HepG2 (cell line): Measurements from ENCODE around the gene ANKRD12. TPM values are rescaled to one million over a fixed set of nuclear protein-coding genes. Genes with fewer than 3 reads are reported as not detected.

ENCODE experiments used
- ATAC-seq: fragments of 200-7000 bp; cut with Tn5 transposase; 3 replicates; pipeline ENCODE4 v1.9.1; 2020; ENCODE audit warnings: mild to moderate bottlenecking, moderate library complexity
- BruUV-seq: library from RNA; stranded (reverse); fragments of 400-500 nt; replicated peaks from 2 replicates; lab custom pipeline; 2021; lab: Mats Ljungman, UMichigan
- CTCF ChIA-PET: fragments of 300-600 bp; formaldehyde crosslinking; extraction: SDS; loops from one replicate; lab custom pipeline; 2021; ENCODE audit warnings: low total read pairs, inconsistent platforms, low intra/inter-chr PET ratio; lab: Yijun Ruan, JAX
- POLR2A ChIA-PET: fragments of 350-600 bp; sonication (Branson Sonifier 250); formaldehyde crosslinking; loops from one replicate; lab custom pipeline; 2020; ENCODE audit warnings: antibody characterized with exemption, inconsistent platforms; lab: Yijun Ruan, JAX
- DNase-seq: peaks from one replicate; pipeline ENCODE4 v3.0.0-alpha.2; 2015; ENCODE audit warnings: low spot score
- FAIRE-seq: peaks from 3 replicates; lab custom pipeline; 2011; peaks lifted over from hg19 to GRCh38; lab: Jason Lieb, UNC
- H2AFZ ChIP-seq: one replicate; pipeline ENCODE4 v1.6.1; 2011; ENCODE audit warnings: low read length, inconsistent platforms
- H3K27ac ChIP-seq: fragments of 300-600 bp; 3 replicates; pipeline ENCODE4 v1.8.0; 2011; ENCODE audit warnings: mixed run types, mild to moderate bottlenecking, mixed read lengths, low read length, inconsistent platforms; ENCODE audit not compliant: insufficient read depth; ENCODE audit errors: extremely low read length
- H3K27me3 ChIP-seq, 2 experiments: fragments of 200-600 bp in 1 of 2; 2 replicates in 1 of 2; 3 replicates in 1 of 2; pipeline versions ENCODE4 v1.6.0 to v1.8.0; 2011; ENCODE audit warnings: low read length in 2 of 2, mild to moderate bottlenecking in 2 of 2, moderate library complexity in 2 of 2, inconsistent platforms in 1 of 2; ENCODE audit not compliant: insufficient read depth in 2 of 2, control insufficient read depth in 1 of 2
- H3K36me3 ChIP-seq, 2 experiments: fragments of 200-600 bp in 1 of 2; replicated peaks in 1 of 2; 2 replicates in 1 of 2; 3 replicates in 1 of 2; pipeline versions ENCODE4 v1.5.1 to v1.8.0; 2011; ENCODE audit warnings: low read length in 2 of 2, inconsistent platforms in 1 of 2; ENCODE audit not compliant: insufficient read depth in 2 of 2, control insufficient read depth in 1 of 2
- H3K4me1 ChIP-seq: 2 replicates; pipeline ENCODE4 v1.5.1; 2012; ENCODE audit warnings: low read length, inconsistent platforms; ENCODE audit not compliant: insufficient read depth
- H3K4me2 ChIP-seq: 2 replicates; pipeline ENCODE4 v1.6.0; 2011; ENCODE audit warnings: low read depth, low read length, inconsistent platforms
- H3K4me3 ChIP-seq, 3 experiments: fragments of 200-600 bp in 1 of 3; sonication (generic), shearing (Covaris generic) in 1 of 3; replicated peaks in 1 of 3; 2 replicates each; pipeline ENCODE4 v1.5.1; 2011 to 2016; ENCODE audit warnings: low read length in 3 of 3, inconsistent platforms in 2 of 3, low read depth in 2 of 3, mild to moderate bottlenecking in 2 of 3, control low read depth in 1 of 3, mixed read lengths in 1 of 3; ENCODE audit not compliant: insufficient read depth in 1 of 3
- H3K79me2 ChIP-seq: one replicate; pipeline ENCODE4 v1.6.1; 2011; ENCODE audit warnings: low read length, inconsistent platforms; ENCODE audit not compliant: insufficient read depth
- H3K9ac ChIP-seq: 2 replicates; pipeline ENCODE4 v1.6.0; 2011; ENCODE audit warnings: mild to moderate bottlenecking, low read depth, low read length, inconsistent platforms; ENCODE audit not compliant: insufficient read depth
- H3K9me3 ChIP-seq: 2 replicates; pipeline ENCODE4 v1.5.1; 2012; ENCODE audit warnings: mild to moderate bottlenecking, low read length
- H4K20me1 ChIP-seq: 2 replicates; pipeline ENCODE4 v1.6.0; 2011; ENCODE audit warnings: inconsistent platforms, mild to moderate bottlenecking, low read length, moderate library complexity; ENCODE audit not compliant: insufficient read depth
- CREB3 ChIP-seq: sonication (generic); formaldehyde crosslinking; IDR thresholded peaks from 2 replicates; pipeline ENCODE4 v1.5.0; 2020; ENCODE audit warnings: missing genetic modification reagents
- FOXA1 ChIP-seq, 2 experiments: fragments of 450-650 bp in 1 of 2; sonication (generic) in 1 of 2; formaldehyde crosslinking in 1 of 2; IDR thresholded peaks; 2 replicates each; pipeline versions ENCODE4 v1.4.0 to v1.6.1; 2016 to 2020; ENCODE audit warnings: missing genetic modification reagents in 1 of 2
- FOXP1 ChIP-seq, 2 experiments: fragments of 450-650 bp in 1 of 2; IDR thresholded peaks; 2 replicates each; pipeline ENCODE4 v1.6.1; 2017 to 2018; ENCODE audit warnings: antibody characterized with exemption in 1 of 2
- MLX ChIP-seq: IDR thresholded peaks from 2 replicates; pipeline ENCODE4 v1.6.1; 2016
- NFE2L2 ChIP-seq: fragments of 150-350 bp; IDR thresholded peaks from 2 replicates; pipeline ENCODE4 v1.6.1; 2014; ENCODE audit warnings: low read length
- POLR2AphosphoS2 ChIP-seq: IDR thresholded peaks from 2 replicates; pipeline ENCODE4 v1.6.1; 2011; ENCODE audit warnings: low read depth, low read length, improper control_type of control experiment
- PRPF4 ChIP-seq: fragments of 200-400 bp; formaldehyde crosslinking; IDR thresholded peaks from 2 replicates; pipeline ENCODE4 v1.6.1; 2016; ENCODE audit warnings: low read length, low read depth; ENCODE audit not compliant: poor library complexity, severe bottlenecking
- RBM22 ChIP-seq: fragments of 200-400 bp; formaldehyde crosslinking; optimal IDR thresholded peaks from 2 replicates; pipeline ENCODE3; 2017; ENCODE audit warnings: mild to moderate bottlenecking, low read length, moderate library complexity
- SSRP1 ChIP-seq: IDR thresholded peaks from 2 replicates; pipeline ENCODE4 v1.6.1; 2016; ENCODE audit warnings: control low read depth
- TFDP2 ChIP-seq: sonication (generic); formaldehyde crosslinking; IDR thresholded peaks from 2 replicates; pipeline ENCODE4 v1.4.0; 2020; ENCODE audit warnings: missing genetic modification reagents
- ZNF337 ChIP-seq: sonication (generic); formaldehyde crosslinking; IDR thresholded peaks from 2 replicates; pipeline ENCODE4 v1.5.1; 2020; ENCODE audit warnings: missing genetic modification reagents, low read depth, mild to moderate bottlenecking, borderline replicate concordance
- ZNF549 ChIP-seq: sonication (generic); formaldehyde crosslinking; IDR thresholded peaks from 2 replicates; pipeline ENCODE4 v1.5.0; 2020; ENCODE audit warnings: missing genetic modification reagents
- ZNF724P ChIP-seq: sonication (generic); formaldehyde crosslinking; IDR thresholded peaks from 2 replicates; pipeline ENCODE4 v1.8.0; 2022; ENCODE audit warnings: missing genetic modification reagents, borderline replicate concordance
- ZNF773 ChIP-seq: sonication (generic); formaldehyde crosslinking; IDR thresholded peaks from 2 replicates; pipeline ENCODE4 v1.4.0; 2020; ENCODE audit warnings: missing genetic modification reagents, borderline replicate concordance
- WGBS: methylation state at CpG from one replicate; pipeline ENCODE4 v1.1.6; 2017; ENCODE audit warnings: low lambda C conversion rate; 5-methylcytosine and 5-hydroxymethylcytosine counted together
- in situ Hi-C: cut with HindIII; loops from 2 replicates; pipeline ENCODE4 v1.10.0; 2017; ENCODE audit warnings: low pct_unique_long_range_greater_than_20kb; ENCODE audit not compliant: extremely low pct_ligation_motif_present
- intact Hi-C: fragments of 100-400 bp; cut with micrococcal nuclease; formaldehyde crosslinking; loops from one replicate; pipeline ENCODE4 v1.10.0; 2022; ENCODE audit not compliant: unreplicated experiment
- polyA plus RNA-seq, 8 experiments: library from polyadenylated mRNA; depleted of rRNA in 3 of 8; stranded (reverse) in 7 of 8; unstranded in 1 of 8; fragments of >200 nt; fragmentation: Illumina TruSeq in 4 of 8; extraction: Trizol in 4 of 8; gene quantifications; 2 replicates each; pipeline versions ENCODE4 v1.2.1 to v1.2.3, GENCODE V29; 2011 to 2016; ENCODE audit warnings: low read depth in 4 of 8, missing spikeins in 1 of 8, mixed read lengths in 1 of 8; ENCODE audit not compliant: insufficient read depth in 1 of 8
- total RNA-seq, 5 experiments: library from RNA; depleted of rRNA; stranded (reverse); fragments of >200 nt; fragmentation: Illumina TruSeq; extraction: Trizol; gene quantifications; 2 replicates each; pipeline ENCODE4 v1.2.3, GENCODE V29; 2016; ENCODE audit warnings: low read depth in 1 of 5

The ANKRD12 gene
- total and polyA plus RNA-seq, 2 of the 13 experiments (the other 11 are each of a cell fraction or from before 2014, with no cell fraction given) = 6.0 to 23.2 TPM

- in situ Hi-C loops (no loop called here), intact Hi-C loops (no loop called here)
- DNase-seq = no peak
- Histone ChIP-seq H3K36me3 (peaks cover 5 to 46% of the 10 kb centered on the region in 2 experiments), H3K79me2 (peaks cover 36% of the 10 kb centered on the region), H3K27me3 (no peaks in the 10 kb centered on the region; a peak in 2 of 5 replicates), H4K20me1 (peaks cover 6% of the 10 kb centered on the region), H3K9ac (no peak overlapping the region), H3K9me3 (no peaks in the 10 kb centered on the region), H2AFZ (no peak overlapping the region), H3K27ac (peak overlapping the region; percentile 11), H3K4me1 (peaks cover 21% of the 10 kb centered on the region), H3K4me2 (no peak overlapping the region), H3K4me3 (no peak overlapping the region)
- ATAC-seq = no peak
- ChIA-PET CTCF (no interaction called here), POLR2A (no interaction called here)
- TF ChIP-seq TFDP2 (no peak), RBM22 (peak; percentile 75)
- FAIRE-seq = no peak
- 100% methylated on average over 2 of the region's 2 CpGs for WGBS
- no TSS peak for BruUV-seq
Measured at GRCh38 chr18:9133225-9133624, 3.4 kb upstream of the ANKRD12 start.

GRCh38 chr18:9135081-9135911 lies 1.3 kb upstream of the ANKRD12 start:
- 63% methylated on average over 12 of the region's 12 CpGs for WGBS
- peak overlapping the region; percentile 92 for H3K9ac ChIP-seq
- CTCF ChIA-PET = no interaction called here
- H2AFZ ChIP-seq = no peak overlapping the region
- H4K20me1 ChIP-seq = peaks cover 14% of the 10 kb centered on the region
- H3K27me3 ChIP-seq = no peaks in the 10 kb centered on the region; a peak in 2 of 5 replicates
- POLR2A ChIA-PET = interaction anchor here (0.9 to 5.2 kb wide), 6 partner anchors 9 to 62 kb away, joined by 3 to 71 read pairs (median 8); partner anchors contain the start of gene NDUFV2
- BruUV-seq = no TSS peak
- peaks cover 51% of the 10 kb centered on the region for H3K79me2 ChIP-seq
- H3K4me3 ChIP-seq = peak overlapping the region; percentile 85 to 94 (median 93)
- peak overlapping the region; percentile 97 for H3K27ac ChIP-seq
- H3K36me3 ChIP-seq = peaks cover 2 to 25% of the 10 kb centered on the region in 2 experiments; a peak in 4 of 5 replicates
- DNase-seq (no peak), ATAC-seq (no peak), FAIRE-seq (no peak)
- in situ Hi-C loops (loop anchor here (5.0 kb wide), 1 partner anchor 58 kb away; no protein-coding TSS in a partner anchor), intact Hi-C loops (loop anchor here (5.0 kb wide), 1 partner anchor 33 kb away; the partner anchor contains the start of gene NDUFV2)
- peaks cover 42% of the 10 kb centered on the region for H3K4me1 ChIP-seq
- H3K4me2 ChIP-seq = peak overlapping the region; percentile 74
- no peaks in the 10 kb centered on the region for H3K9me3 ChIP-seq
- TF ChIP-seq ZNF549 (no peak), FOXA1 (IDR thresholded peaks at IDR 0.05) (no peak), FOXA1 (CRISPR knock-in tag; IDR thresholded peaks at IDR 0.05) (0 out of 2 replicates have a peak, but pooled peaks have one; percentile 19), MLX (CRISPR knock-in tag) (0 out of 2 replicates have a peak, but pooled peaks have one; percentile 43), FOXP1 (IDR thresholded peaks at IDR 0.05) (no peak), FOXP1 (CRISPR knock-in tag; IDR thresholded peaks at IDR 0.05) (0 out of 2 replicates have a peak, but pooled peaks have one; percentile 29), POLR2AphosphoS2 (peak; percentile 43; the same call in 1 of the 2 replicates), ZNF724P (no peak), ZNF773 (CRISPR knock-in tag) (no peak), SSRP1 (CRISPR knock-in tag) (0 out of 2 replicates have a peak, but pooled peaks have one; percentile 53), ZNF337 (CRISPR knock-in tag) (no peak), PRPF4 (peak; percentile 30), CREB3 (CRISPR knock-in tag) (0 out of 2 replicates have a peak, but pooled peaks have one; percentile 12), NFE2L2 (no peak)
